Activated naive CD4-positive, alpha-beta T cell treated with anti-CD3 and anti-CD28 coated beads, Interleukin-2, amount 50 U/mL, for 24 hours (primary cell): ENCODE measurements around the gene C16orf46.

Experiments
- H3K27ac Mint-ChIP-seq: one replicate; pipeline ENCODE4 v1.8.0; 2021; ENCODE audit warnings: mild to moderate bottlenecking, mixed read lengths
- H3K27me3 Mint-ChIP-seq: one replicate; pipeline ENCODE4 v1.8.0; 2021; ENCODE audit warnings: mixed read lengths
- H3K36me3 Mint-ChIP-seq: one replicate; pipeline ENCODE4 v1.8.0; 2021; ENCODE audit warnings: mixed read lengths
- H3K4me1 Mint-ChIP-seq: one replicate; pipeline ENCODE4 v1.8.0; 2021; ENCODE audit warnings: mixed read lengths
- H3K4me3 Mint-ChIP-seq: one replicate; pipeline ENCODE4 v1.8.0; 2021; ENCODE audit warnings: mild to moderate bottlenecking, mixed read lengths
- H3K9me3 Mint-ChIP-seq: one replicate; pipeline ENCODE4 v1.8.0; 2021; ENCODE audit warnings: mixed read lengths

The C16orf46 gene

GRCh38 chr16:81060576-81061306, 16.3 kb downstream of the C16orf46 start:
- no peaks in the 10 kb centered on the region for H3K27me3 Mint-ChIP-seq
- no peak overlapping the region for H3K27ac Mint-ChIP-seq
- H3K4me1 Mint-ChIP-seq = no peaks in the 10 kb centered on the region
- H3K36me3 Mint-ChIP-seq = no peaks in the 10 kb centered on the region
- H3K4me3 Mint-ChIP-seq = no peak overlapping the region
- H3K9me3 Mint-ChIP-seq = no peaks in the 10 kb centered on the region

- H3K27ac Mint-ChIP-seq = no peak overlapping the region
- H3K9me3 Mint-ChIP-seq = peaks cover 11% of the 10 kb centered on the region
These were observed 23.3 kb downstream of the C16orf46 start for GRCh38 chr16:81053761-81054160.

GRCh38 chr16:81042821-81043220, 34.2 kb downstream of the C16orf46 start:
- Mint-ChIP-seq H3K4me3 (no peak overlapping the region), H3K9me3 (no peaks in the 10 kb centered on the region), H3K4me1 (peaks cover 27% of the 10 kb centered on the region), H3K27me3 (no peaks in the 10 kb centered on the region), H3K27ac (no peak overlapping the region), H3K36me3 (peaks cover 28% of the 10 kb centered on the region)

More at GRCh38 chr16:81053761-81054160, 23.3 kb downstream of the C16orf46 start:
- no peaks in the 10 kb centered on the region for H3K4me1 Mint-ChIP-seq
- no peaks in the 10 kb centered on the region for H3K27me3 Mint-ChIP-seq
- peaks cover 6% of the 10 kb centered on the region for H3K36me3 Mint-ChIP-seq
- no peak overlapping the region for H3K4me3 Mint-ChIP-seq

GRCh38 chr16:81041696-81042095, 35.3 kb downstream of the C16orf46 start:
- Mint-ChIP-seq H3K9me3 (no peaks in the 10 kb centered on the region), H3K27me3 (no peaks in the 10 kb centered on the region), H3K27ac (peak overlapping the region; percentile 82), H3K36me3 (peaks cover 28% of the 10 kb centered on the region), H3K4me1 (peaks cover 38% of the 10 kb centered on the region), H3K4me3 (no peak overlapping the region)

- Mint-ChIP-seq H3K9me3 (no peaks in the 10 kb centered on the region), H3K36me3 (peaks cover 28% of the 10 kb centered on the region), H3K4me3 (no peak overlapping the region), H3K27me3 (no peaks in the 10 kb centered on the region), H3K4me1 (peaks cover 41% of the 10 kb centered on the region), H3K27ac (peak overlapping the region; percentile 7)
These were observed 36.2 kb downstream of the C16orf46 start for GRCh38 chr16:81040842-81041241.

- Mint-ChIP-seq H3K9me3 (no peaks in the 10 kb centered on the region), H3K36me3 (peaks cover 25% of the 10 kb centered on the region), H3K27me3 (no peaks in the 10 kb centered on the region), H3K4me3 (no peak overlapping the region), H3K27ac (peak overlapping the region; percentile 7), H3K4me1 (peaks cover 44% of the 10 kb centered on the region)
These were observed 36.9 kb downstream of the C16orf46 start for GRCh38 chr16:81040131-81040530.

GRCh38 chr16:81036751-81037350, 40.2 kb downstream of the C16orf46 start:
- H3K9me3 Mint-ChIP-seq = no peaks in the 10 kb centered on the region
- peak overlapping the region; percentile 93 for H3K4me3 Mint-ChIP-seq
- no peaks in the 10 kb centered on the region for H3K27me3 Mint-ChIP-seq
- H3K4me1 Mint-ChIP-seq = peaks cover 46% of the 10 kb centered on the region
- H3K27ac Mint-ChIP-seq = peak overlapping the region; percentile 85
- peaks cover 8% of the 10 kb centered on the region for H3K36me3 Mint-ChIP-seq

GRCh38 chr16:81035975-81036750, 40.9 kb downstream of the C16orf46 start:
- Mint-ChIP-seq H3K36me3 (peaks cover 5% of the 10 kb centered on the region), H3K9me3 (no peaks in the 10 kb centered on the region), H3K27me3 (no peaks in the 10 kb centered on the region), H3K4me1 (peaks cover 46% of the 10 kb centered on the region), H3K4me3 (peak overlapping the region; percentile 93), H3K27ac (peak overlapping the region; percentile 85)

- Mint-ChIP-seq H3K9me3 (no peaks in the 10 kb centered on the region), H3K27ac (peak within 1 kb of the TSS; percentile 85), H3K27me3 (no peaks in the 10 kb centered on the region), H3K36me3 (peaks cover 5% of the 10 kb centered on the region), H3K4me3 (peak within 1 kb of the TSS; percentile 93), H3K4me1 (peaks cover 44% of the 10 kb centered on the region)
These were observed 41.6 kb downstream of the C16orf46 start, which contains the start of gene ATMIN for GRCh38 chr16:81035398-81035974. ATMIN (plus strand) TSS chr16:81035842; CDS start chr16:81035871, 29 bp downstream.

GRCh38 chr16:81029930-81030604, 47.0 kb downstream of the C16orf46 start:
- no peaks in the 10 kb centered on the region for H3K9me3 Mint-ChIP-seq
- H3K27me3 Mint-ChIP-seq = no peaks in the 10 kb centered on the region
- H3K4me1 Mint-ChIP-seq = peaks cover 1% of the 10 kb centered on the region
- H3K36me3 Mint-ChIP-seq = peaks cover 10% of the 10 kb centered on the region
- H3K27ac Mint-ChIP-seq = no peak overlapping the region
- H3K4me3 Mint-ChIP-seq = no peak overlapping the region

GRCh38 chr16:81026429-81026828, 50.6 kb downstream of the C16orf46 start:
- Mint-ChIP-seq H3K36me3 (peaks cover 10% of the 10 kb centered on the region), H3K27me3 (no peaks in the 10 kb centered on the region), H3K4me3 (no peak overlapping the region), H3K4me1 (no peaks in the 10 kb centered on the region), H3K27ac (no peak overlapping the region), H3K9me3 (no peaks in the 10 kb centered on the region)

- no peaks in the 10 kb centered on the region for H3K4me1 Mint-ChIP-seq
- H3K4me3 Mint-ChIP-seq = no peak overlapping the region
- H3K9me3 Mint-ChIP-seq = no peaks in the 10 kb centered on the region
- H3K27ac Mint-ChIP-seq = no peak overlapping the region
- no peaks in the 10 kb centered on the region for H3K27me3 Mint-ChIP-seq
- peaks cover 8% of the 10 kb centered on the region for H3K36me3 Mint-ChIP-seq
These were observed 58.5 kb downstream of the C16orf46 start for GRCh38 chr16:81018496-81018895.

GRCh38 chr16:81014672-81015071, 62.4 kb downstream of the C16orf46 start:
- H3K4me3 Mint-ChIP-seq = no peak overlapping the region

GRCh38 chr16:81012974-81013373, 64.1 kb downstream of the C16orf46 start:
- no peak overlapping the region for H3K4me3 Mint-ChIP-seq
- H3K27me3 Mint-ChIP-seq = no peaks in the 10 kb centered on the region
- peaks cover 7% of the 10 kb centered on the region for H3K4me1 Mint-ChIP-seq
- peaks cover 11% of the 10 kb centered on the region for H3K36me3 Mint-ChIP-seq
- H3K9me3 Mint-ChIP-seq = no peaks in the 10 kb centered on the region
- no peak overlapping the region for H3K27ac Mint-ChIP-seq

More at GRCh38 chr16:81014672-81015071, 62.4 kb downstream of the C16orf46 start:
- H3K9me3 Mint-ChIP-seq = no peaks in the 10 kb centered on the region
- no peaks in the 10 kb centered on the region for H3K27me3 Mint-ChIP-seq
- no peaks in the 10 kb centered on the region for H3K4me1 Mint-ChIP-seq
- no peak overlapping the region for H3K27ac Mint-ChIP-seq
- peaks cover 13% of the 10 kb centered on the region for H3K36me3 Mint-ChIP-seq
